IPS-15b (cell line): ENCODE measurements around the gene CRY1.

Source experiments
- H3K27me3 ChIP-seq: one replicate; pipeline ENCODE4 v1.6.1; 2013; ENCODE audit warnings: low read length; ENCODE audit not compliant: control insufficient read depth, insufficient read depth
- H3K36me3 ChIP-seq: one replicate; pipeline ENCODE4 v1.6.1; 2013; ENCODE audit warnings: low read length; ENCODE audit not compliant: control insufficient read depth, insufficient read depth
- H3K4me1 ChIP-seq: one replicate; pipeline ENCODE4 v1.6.1; 2013; ENCODE audit warnings: mild to moderate bottlenecking, low read length; ENCODE audit not compliant: control insufficient read depth, insufficient read depth
- H3K4me3 ChIP-seq: one replicate; pipeline ENCODE4 v1.5.1; 2013; ENCODE audit warnings: low read depth, low read length
- H3K9ac ChIP-seq: one replicate; pipeline ENCODE4 v1.6.1; 2013; ENCODE audit warnings: low read depth, mild to moderate bottlenecking, low read length
- H3K9me3 ChIP-seq: one replicate; pipeline ENCODE4 v1.6.1; 2013; ENCODE audit warnings: mild to moderate bottlenecking, low read length; ENCODE audit not compliant: control insufficient read depth, insufficient read depth

Gene CRY1

GRCh38 chr12:106975098-106975497 lies 118.3 kb downstream of the CRY1 start:
- no peak overlapping the region for H3K9ac ChIP-seq
- H3K27me3 ChIP-seq: no peaks in the 10 kb centered on the region
- no peaks in the 10 kb centered on the region for H3K36me3 ChIP-seq
- H3K4me1 ChIP-seq: no peaks in the 10 kb centered on the region
- no peak overlapping the region for H3K4me3 ChIP-seq
- no peaks in the 10 kb centered on the region for H3K9me3 ChIP-seq

- H3K36me3 ChIP-seq: no peaks in the 10 kb centered on the region
- H3K9me3 ChIP-seq: no peaks in the 10 kb centered on the region
- no peaks in the 10 kb centered on the region for H3K4me1 ChIP-seq
- no peak overlapping the region for H3K9ac ChIP-seq
- H3K27me3 ChIP-seq: no peaks in the 10 kb centered on the region
- H3K4me3 ChIP-seq: no peak overlapping the region
Observed at GRCh38 chr12:106974511-106974910, 118.8 kb downstream of the CRY1 start.

GRCh38 chr12:106973545-106973944 lies 119.8 kb downstream of the CRY1 start:
- Histone ChIP-seq H3K9me3 (no peaks in the 10 kb centered on the region), H3K4me1 (no peaks in the 10 kb centered on the region), H3K9ac (no peak overlapping the region), H3K36me3 (no peaks in the 10 kb centered on the region), H3K4me3 (no peak overlapping the region), H3K27me3 (no peaks in the 10 kb centered on the region)

GRCh38 chr12:106971065-106971464 lies 122.3 kb downstream of the CRY1 start:
- Histone ChIP-seq H3K9ac (no peak overlapping the region), H3K9me3 (no peaks in the 10 kb centered on the region), H3K4me1 (no peaks in the 10 kb centered on the region), H3K27me3 (no peaks in the 10 kb centered on the region), H3K4me3 (no peak overlapping the region), H3K36me3 (no peaks in the 10 kb centered on the region)

GRCh38 chr12:106964526-106964925 lies 128.8 kb downstream of the CRY1 start:
- H3K4me3 ChIP-seq: no peak overlapping the region
- no peaks in the 10 kb centered on the region for H3K27me3 ChIP-seq
- H3K9me3 ChIP-seq: no peaks in the 10 kb centered on the region
- H3K36me3 ChIP-seq: no peaks in the 10 kb centered on the region
- H3K4me1 ChIP-seq: no peaks in the 10 kb centered on the region
- H3K9ac ChIP-seq: no peak overlapping the region

- no peaks in the 10 kb centered on the region for H3K4me1 ChIP-seq
- H3K27me3 ChIP-seq: no peaks in the 10 kb centered on the region
- H3K36me3 ChIP-seq: no peaks in the 10 kb centered on the region
- H3K9me3 ChIP-seq: no peaks in the 10 kb centered on the region
- H3K4me3 ChIP-seq: no peak overlapping the region
- no peak overlapping the region for H3K9ac ChIP-seq
Observed at GRCh38 chr12:106962286-106962685, 131.1 kb downstream of the CRY1 start.

GRCh38 chr12:106960443-106960842 lies 132.9 kb downstream of the CRY1 start:
- Histone ChIP-seq H3K9ac (no peak overlapping the region), H3K4me1 (no peaks in the 10 kb centered on the region), H3K36me3 (no peaks in the 10 kb centered on the region), H3K4me3 (no peak overlapping the region), H3K9me3 (no peaks in the 10 kb centered on the region), H3K27me3 (no peaks in the 10 kb centered on the region)

GRCh38 chr12:106957583-106957982 lies 135.8 kb downstream of the CRY1 start:
- no peaks in the 10 kb centered on the region for H3K4me1 ChIP-seq

GRCh38 chr12:106956048-106956578 lies 137.2 kb downstream of the CRY1 start:
- no peaks in the 10 kb centered on the region for H3K9me3 ChIP-seq
- H3K27me3 ChIP-seq: peaks cover 18% of the 10 kb centered on the region
- no peaks in the 10 kb centered on the region for H3K36me3 ChIP-seq
- no peaks in the 10 kb centered on the region for H3K4me1 ChIP-seq
- peak overlapping the region; percentile 97 for H3K4me3 ChIP-seq
- H3K9ac ChIP-seq: peak overlapping the region; percentile 88

More at GRCh38 chr12:106957583-106957982, 135.8 kb downstream of the CRY1 start:
- Histone ChIP-seq H3K4me3 (peak overlapping the region; percentile 97), H3K9me3 (no peaks in the 10 kb centered on the region), H3K36me3 (no peaks in the 10 kb centered on the region), H3K27me3 (peaks cover 13% of the 10 kb centered on the region), H3K9ac (no peak overlapping the region)

- Histone ChIP-seq H3K9ac (peak within 1 kb of the TSS; percentile 88), H3K4me3 (peak within 1 kb of the TSS; percentile 97), H3K36me3 (no peaks in the 10 kb centered on the region), H3K9me3 (no peaks in the 10 kb centered on the region), H3K27me3 (peaks cover 18% of the 10 kb centered on the region), H3K4me1 (no peaks in the 10 kb centered on the region)
Observed at GRCh38 chr12:106955377-106956047, 137.8 kb downstream of the CRY1 start, which contains the start of gene TMEM263. Gene TMEM263, plus strand, starts transcription at chr12:106955907. Its CDS starts 11,210 bp downstream, at chr12:106967117.

GRCh38 chr12:106954462-106955376 lies 138.6 kb downstream of the CRY1 start:
- no peaks in the 10 kb centered on the region for H3K36me3 ChIP-seq
- peak overlapping the region; percentile 97 for H3K4me3 ChIP-seq
- no peaks in the 10 kb centered on the region for H3K9me3 ChIP-seq
- no peaks in the 10 kb centered on the region for H3K4me1 ChIP-seq
- H3K27me3 ChIP-seq: peaks cover 18% of the 10 kb centered on the region
- H3K9ac ChIP-seq: no peak overlapping the region
